Mesenchymal stem cell (in vitro differentiated cells and primary cell): ENCODE measurements around the gene MAGEB3.

Experiments used
- DNase-seq: peaks from one replicate; pipeline ENCODE4 v3.0.0-alpha.2; 2013
- H2AFZ ChIP-seq: one replicate; pipeline ENCODE4 v1.6.1; 2013; ENCODE audit warnings: low read depth, mild to moderate bottlenecking, control low read depth, inconsistent platforms, low read length, moderate library complexity
- H2AK5ac ChIP-seq: 2 replicates; pipeline ENCODE4 v1.6.1; 2013; ENCODE audit warnings: low read length, moderate library complexity, mild to moderate bottlenecking, inconsistent platforms; ENCODE audit not compliant: severe bottlenecking
- H2BK120ac ChIP-seq: one replicate; pipeline ENCODE4 v1.6.1; 2013; ENCODE audit warnings: low read depth, mild to moderate bottlenecking, inconsistent platforms, low read length, moderate library complexity
- H2BK12ac ChIP-seq, 2 experiments: one replicate each; pipeline ENCODE4 v1.6.1; 2013; ENCODE audit warnings: inconsistent platforms in 2 of 2, low read length in 2 of 2, mild to moderate bottlenecking in 2 of 2, moderate library complexity in 2 of 2, control low read depth in 1 of 2
- H2BK15ac ChIP-seq: one replicate; pipeline ENCODE4 v1.6.1; 2013; ENCODE audit warnings: mild to moderate bottlenecking, low read depth, inconsistent platforms; ENCODE audit not compliant: poor library complexity, severe bottlenecking
- H2BK5ac ChIP-seq: 2 replicates; pipeline ENCODE4 v1.6.1; 2013; ENCODE audit warnings: low read depth, mild to moderate bottlenecking, low read length, control low read depth, inconsistent platforms; ENCODE audit not compliant: poor library complexity, severe bottlenecking
- H3K14ac ChIP-seq, 2 experiments: one replicate each; pipeline ENCODE4 v1.6.1; 2013; ENCODE audit warnings: inconsistent platforms in 2 of 2, low read length in 2 of 2, control low read depth in 1 of 2, mild to moderate bottlenecking in 1 of 2, moderate library complexity in 1 of 2
- H3K18ac ChIP-seq, 2 experiments: one replicate each; pipeline ENCODE4 v1.6.1; 2013; ENCODE audit warnings: inconsistent platforms in 2 of 2, low read length in 2 of 2, control low read depth in 1 of 2, low read depth in 1 of 2, mild to moderate bottlenecking in 1 of 2
- H3K23ac ChIP-seq, 2 experiments: one replicate each; pipeline ENCODE4 v1.6.1; 2013; ENCODE audit warnings: inconsistent platforms in 2 of 2, low read length in 2 of 2, mild to moderate bottlenecking in 2 of 2, moderate library complexity in 2 of 2, control low read depth in 1 of 2
- H3K27ac ChIP-seq: 2 replicates; pipeline ENCODE4 v1.5.1; 2013; ENCODE audit warnings: mild to moderate bottlenecking, moderate library complexity, low read length, control low read depth, inconsistent platforms; ENCODE audit not compliant: poor library complexity, severe bottlenecking
- H3K27me3 ChIP-seq, 2 experiments: 2 replicates each; pipeline versions ENCODE4 v1.6.1 to v1.7.0; 2013; ENCODE audit warnings: low read length in 2 of 2, mild to moderate bottlenecking in 2 of 2, moderate library complexity in 2 of 2, control low read depth in 1 of 2, inconsistent platforms in 1 of 2; ENCODE audit not compliant: control insufficient read depth in 1 of 2, insufficient read depth in 1 of 2
- H3K36me3 ChIP-seq, 2 experiments: 2 replicates each; pipeline versions ENCODE4 v1.6.1 to v1.7.0; 2013; ENCODE audit warnings: low read length in 2 of 2, control low read depth in 1 of 2, inconsistent platforms in 1 of 2, low read depth in 1 of 2, mild to moderate bottlenecking in 1 of 2; ENCODE audit not compliant: insufficient read depth in 2 of 2, control insufficient read depth in 1 of 2
- H3K4ac ChIP-seq, 2 experiments: one replicate each; pipeline ENCODE4 v1.6.1; 2013; ENCODE audit warnings: inconsistent platforms in 2 of 2, low read length in 2 of 2, mild to moderate bottlenecking in 2 of 2, moderate library complexity in 2 of 2, control low read depth in 1 of 2, low read depth in 1 of 2
- H3K4me1 ChIP-seq: 2 replicates; pipeline ENCODE4 v1.6.1; 2013; ENCODE audit warnings: low read depth, low read length, control low read depth; ENCODE audit not compliant: control insufficient read depth, insufficient read depth
- H3K4me2 ChIP-seq: 2 replicates; pipeline ENCODE4 v1.6.1; 2013; ENCODE audit warnings: low read length, mild to moderate bottlenecking, inconsistent platforms; ENCODE audit not compliant: poor library complexity, severe bottlenecking
- H3K4me3 ChIP-seq, 2 experiments: 2 replicates each; pipeline versions ENCODE4 v1.5.1 to v1.7.0; 2013; ENCODE audit warnings: low read length in 2 of 2, mild to moderate bottlenecking in 2 of 2, control low read depth in 1 of 2, low read depth in 1 of 2; ENCODE audit not compliant: insufficient read depth in 1 of 2
- H3K79me1 ChIP-seq: replicated peaks from 2 replicates; pipeline ENCODE4 v1.6.1; 2013; ENCODE audit warnings: mild to moderate bottlenecking, control low read depth, low read length, inconsistent platforms; ENCODE audit not compliant: poor library complexity, severe bottlenecking
- H3K9ac ChIP-seq: 2 replicates; pipeline ENCODE4 v1.7.0; 2013; ENCODE audit warnings: mild to moderate bottlenecking, low read length, moderate library complexity
- H3K9me3 ChIP-seq: 2 replicates; pipeline ENCODE4 v1.7.0; 2013; ENCODE audit warnings: mild to moderate bottlenecking, low read length; ENCODE audit not compliant: control insufficient read depth
- H4K8ac ChIP-seq: one replicate; pipeline ENCODE4 v1.6.1; 2013; ENCODE audit warnings: inconsistent platforms, mild to moderate bottlenecking, low read length, moderate library complexity
- H4K91ac ChIP-seq: one replicate; pipeline ENCODE4 v1.6.1; 2013; ENCODE audit warnings: mild to moderate bottlenecking, low read length, inconsistent platforms
- WGBS: methylation state at CpG from one replicate; pipeline ENCODE4 v1.1.7; 2013; ENCODE audit warnings: mixed read lengths; 5-methylcytosine and 5-hydroxymethylcytosine counted together

The MAGEB3 gene

GRCh38 chrX:30253257-30253656 is 22.8 kb downstream of the MAGEB3 start:
- no peak overlapping the region for H3K9ac ChIP-seq
- no peak overlapping the region for H3K4me3 ChIP-seq
- 93% methylated on average over 1 of the region's 1 CpG for WGBS
- H3K18ac ChIP-seq = no peak overlapping the region
- no peak overlapping the region for H3K4me2 ChIP-seq
- H3K4me1 ChIP-seq = no peaks in the 10 kb centered on the region
- H3K14ac ChIP-seq = no peak overlapping the region
- no peak overlapping the region for H2BK15ac ChIP-seq
- H3K23ac ChIP-seq = no peak overlapping the region
- H2AK5ac ChIP-seq = no peak overlapping the region
- H3K9me3 ChIP-seq = peaks cover 9% of the 10 kb centered on the region
- H2BK12ac ChIP-seq = no peak overlapping the region
- no peak overlapping the region for H3K27ac ChIP-seq
- H2BK120ac ChIP-seq = no peak overlapping the region
- H4K91ac ChIP-seq = no peak overlapping the region
- H2AFZ ChIP-seq = no peak overlapping the region
- peaks cover 0 to 37% of the 10 kb centered on the region in 2 experiments for H3K27me3 ChIP-seq
- no peaks in the 10 kb centered on the region for H3K79me1 ChIP-seq
- DNase-seq = no peak
- H3K36me3 ChIP-seq = no peaks in the 10 kb centered on the region
- H4K8ac ChIP-seq = no peak overlapping the region
- H3K4ac ChIP-seq = no peak overlapping the region
- no peak overlapping the region for H2BK5ac ChIP-seq

DNA sequence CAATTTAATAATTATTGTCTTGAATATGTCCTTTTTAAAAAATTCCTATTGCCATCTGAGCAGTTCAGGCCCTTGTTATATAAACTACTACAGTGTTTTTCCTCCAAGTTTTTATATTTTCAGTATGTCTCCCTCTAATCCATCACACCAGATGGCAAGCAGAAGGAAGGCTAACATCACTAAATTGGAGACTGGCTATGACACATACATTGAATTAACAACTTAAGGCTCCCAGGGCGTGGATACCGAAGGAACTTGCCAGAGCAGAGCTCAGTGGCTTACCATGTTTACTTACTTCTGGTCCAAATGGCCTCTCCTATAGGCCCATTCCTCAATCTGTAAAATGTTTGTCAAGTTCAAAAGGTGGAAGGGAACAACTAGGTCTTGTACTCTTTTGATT is 29.5 kb downstream of the MAGEB3 start:
- WGBS = 80% methylated on average over 2 of the region's 2 CpGs
- H3K4ac ChIP-seq = no peak overlapping the region
- H3K9ac ChIP-seq = no peak overlapping the region
- no peak overlapping the region for H2BK15ac ChIP-seq
- H2BK120ac ChIP-seq = no peak overlapping the region
- peaks cover 0 to 34% of the 10 kb centered on the region in 2 experiments for H3K27me3 ChIP-seq
- H4K91ac ChIP-seq = no peak overlapping the region
- no peak overlapping the region for H2BK12ac ChIP-seq
- no peaks in the 10 kb centered on the region for H3K79me1 ChIP-seq
- no peak overlapping the region for H3K4me2 ChIP-seq
- no peaks in the 10 kb centered on the region for H3K36me3 ChIP-seq
- H2AFZ ChIP-seq = no peak overlapping the region
- H3K9me3 ChIP-seq = peaks cover 9% of the 10 kb centered on the region
- H3K27ac ChIP-seq = no peak overlapping the region
- no peak for DNase-seq
- H4K8ac ChIP-seq = no peak overlapping the region
- no peak overlapping the region for H2BK5ac ChIP-seq
- H3K4me3 ChIP-seq = no peak overlapping the region
- H3K23ac ChIP-seq = no peak overlapping the region
- no peak overlapping the region for H2AK5ac ChIP-seq
- H3K18ac ChIP-seq = no peak overlapping the region
- no peak overlapping the region for H3K14ac ChIP-seq
- no peaks in the 10 kb centered on the region for H3K4me1 ChIP-seq

DNA sequence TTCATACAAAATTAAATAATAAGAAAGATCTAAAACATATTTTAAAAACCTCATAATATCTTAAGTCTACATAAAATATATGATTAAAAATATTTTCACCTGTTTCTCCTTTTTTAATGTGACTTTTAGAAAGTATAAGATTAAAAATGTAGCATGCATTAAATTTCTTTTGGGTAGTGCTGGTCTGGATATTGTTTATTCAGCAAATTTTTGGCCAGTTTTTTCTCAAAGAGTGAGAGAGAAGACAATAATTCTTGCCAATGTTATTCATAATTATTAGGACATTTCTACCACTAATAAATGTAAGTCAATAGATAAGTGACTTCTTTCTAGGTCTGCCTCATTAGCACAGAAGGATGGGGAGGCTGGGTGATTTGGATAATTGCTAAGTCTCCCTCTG is 30.6 kb downstream of the MAGEB3 start:
- no peak overlapping the region for H2BK12ac ChIP-seq
- no peak overlapping the region for H3K4me3 ChIP-seq
- no peak overlapping the region for H3K9ac ChIP-seq
- H3K4me1 ChIP-seq = no peaks in the 10 kb centered on the region
- no peak overlapping the region for H2AFZ ChIP-seq
- H3K4me2 ChIP-seq = no peak overlapping the region
- no peak overlapping the region for H2BK120ac ChIP-seq
- H2AK5ac ChIP-seq = no peak overlapping the region
- no peak overlapping the region for H4K8ac ChIP-seq
- H3K27ac ChIP-seq = no peak overlapping the region
- H3K9me3 ChIP-seq = peaks cover 9% of the 10 kb centered on the region
- no peak overlapping the region for H2BK15ac ChIP-seq
- no peak overlapping the region for H3K14ac ChIP-seq
- H3K36me3 ChIP-seq = no peaks in the 10 kb centered on the region
- H3K18ac ChIP-seq = no peak overlapping the region
- H3K27me3 ChIP-seq = peaks cover 0 to 43% of the 10 kb centered on the region in 2 experiments
- no peak overlapping the region for H3K4ac ChIP-seq
- no peak overlapping the region for H4K91ac ChIP-seq
- no peak for DNase-seq
- H3K79me1 ChIP-seq = no peaks in the 10 kb centered on the region
- no peak overlapping the region for H2BK5ac ChIP-seq
- H3K23ac ChIP-seq = no peak overlapping the region

DNA sequence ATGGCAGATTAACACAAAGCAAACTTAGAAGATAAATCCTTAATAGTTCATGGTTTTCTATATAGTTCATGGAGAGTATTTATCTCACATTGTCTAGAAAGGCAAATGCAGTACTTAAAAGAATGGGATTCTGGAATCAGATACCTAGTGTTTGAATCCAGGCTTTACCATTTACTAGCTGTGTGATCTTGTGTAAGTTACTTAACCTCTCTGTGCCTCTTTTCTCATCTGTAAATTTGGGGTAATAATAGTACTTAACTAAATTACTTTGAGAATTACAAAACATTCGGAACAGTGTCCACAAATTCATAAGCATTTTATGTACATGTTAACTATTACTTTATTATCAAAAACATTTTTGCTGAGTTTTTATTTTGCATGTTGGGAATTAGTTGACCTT is 32.3 kb downstream of the MAGEB3 start:
- Histone ChIP-seq H3K23ac (no peak overlapping the region), H2BK5ac (no peak overlapping the region), H3K4me2 (no peak overlapping the region), H2AK5ac (no peak overlapping the region), H2AFZ (no peak overlapping the region), H3K4ac (no peak overlapping the region), H2BK15ac (no peak overlapping the region), H3K9ac (no peak overlapping the region), H3K4me1 (no peaks in the 10 kb centered on the region), H3K4me3 (no peak overlapping the region), H3K14ac (no peak overlapping the region), H2BK120ac (no peak overlapping the region), H3K9me3 (no peaks in the 10 kb centered on the region), H2BK12ac (no peak overlapping the region), H3K79me1 (no peaks in the 10 kb centered on the region), H3K27ac (no peak overlapping the region), H3K36me3 (no peaks in the 10 kb centered on the region), H4K8ac (no peak overlapping the region), H3K27me3 (peaks cover 0 to 42% of the 10 kb centered on the region in 2 experiments), H4K91ac (no peak overlapping the region), H3K18ac (no peak overlapping the region)
- no CpG with 5 or more reads among the region's 1 CpG for WGBS
- no peak for DNase-seq
